ENCODE measurements around the gene RAD51B. TPM values are rescaled to one million over a fixed set of nuclear protein-coding genes. Genes with fewer than 3 reads are reported as not detected.
A peak's percentile ranks its signal among the peaks of the same experiment; 100 is the strongest.

Gene RAD51B
- total RNA-seq, 1 experiment from 2014 or later = 14.2 TPM

- no peaks in the 10 kb centered on the region; the same call in 1 of the 2 replicates for H3K9me3 Mint-ChIP-seq
- H3K27me3 Mint-ChIP-seq (ENCODE audit: low read depth) = no peaks in the 10 kb centered on the region; the same call in 1 of the 2 replicates
- H3K36me3 Mint-ChIP-seq = no peaks in the 10 kb centered on the region
- CTCF ChIA-PET = interaction anchor here (1.0 kb wide), 1 partner anchor 22 kb away, joined by 3 read pairs; no protein-coding TSS in a partner anchor
- POLR2A ChIA-PET = no interaction called here
- no peak overlapping the region for H3K27ac Mint-ChIP-seq
- no peak for DNase-seq (ENCODE audit: low spot score)
- TF ChIP-seq HMGXB4 (CRISPR knock-in tag; IDR thresholded peaks at IDR 0.05) (no peak), USF1 (CRISPR knock-in tag; IDR thresholded peaks at IDR 0.05) (no peak), ZNF232 (CRISPR knock-in tag; IDR thresholded peaks at IDR 0.05) (no peak), ZMAT4 (CRISPR knock-in tag; IDR thresholded peaks at IDR 0.05) (no peak), FOXK1 (CRISPR knock-in tag; IDR thresholded peaks at IDR 0.05) (no peak), TEAD4 (CRISPR knock-in tag; IDR thresholded peaks at IDR 0.05) (no peak), SP1 (CRISPR knock-in tag; conservative IDR thresholded peaks at IDR 0.05) (no peak), GRHL2 (CRISPR knock-in tag; IDR thresholded peaks at IDR 0.05; ENCODE audit: insufficient replicate concordance, severe bottlenecking) (no peak), ZNF219 (CRISPR knock-in tag; IDR thresholded peaks at IDR 0.05; ENCODE audit: borderline replicate concordance) (no peak), ESRRA (CRISPR knock-in tag; IDR thresholded peaks at IDR 0.05; ENCODE audit: borderline replicate concordance) (no peak), CDX4 (CRISPR knock-in tag; IDR thresholded peaks at IDR 0.05; ENCODE audit: borderline replicate concordance) (no peak), RELA (CRISPR knock-in tag; IDR thresholded peaks at IDR 0.05; ENCODE audit: borderline replicate concordance) (no peak), ZSCAN18 (CRISPR knock-in tag; IDR thresholded peaks at IDR 0.05) (no peak), ZNF263 (CRISPR knock-in tag; IDR thresholded peaks at IDR 0.05; ENCODE audit: low read depth) (no peak), ZNF281 (CRISPR knock-in tag; IDR thresholded peaks at IDR 0.05) (no peak), ATF2 (CRISPR knock-in tag; IDR thresholded peaks at IDR 0.05; ENCODE audit: borderline replicate concordance, low read depth) (no peak), MAX (CRISPR knock-in tag; IDR thresholded peaks at IDR 0.05) (no peak), NR2C2 (CRISPR knock-in tag; IDR thresholded peaks at IDR 0.05) (no peak), NFE2L1 (CRISPR knock-in tag; IDR thresholded peaks at IDR 0.05) (no peak), STAT6 (CRISPR knock-in tag; conservative IDR thresholded peaks at IDR 0.05; ENCODE audit: low read depth) (no peak)
- H3K4me3 Mint-ChIP-seq = no peak overlapping the region
- H3K4me1 Mint-ChIP-seq = peaks cover 30% of the 10 kb centered on the region
- peak; percentile 53 for ATAC-seq
Observed at GRCh38 chr14:68564826-68565759, 745.5 kb downstream of the RAD51B start.
